Activated naive CD4-positive, alpha-beta T cell (primary cell): ENCODE measurements around the gene MPL.

Source experiments
- DNase-seq, 4 experiments: peaks; one replicate each; lab custom pipeline; 2025; lab: John Stamatoyannopoulos, UW

The MPL gene

GRCh38 chr1:43325381-43325780, 12.2 kb upstream of the MPL start:
- no peak for DNase-seq

- no peak for DNase-seq
These were observed 9.9 kb upstream of the MPL start for GRCh38 chr1:43327549-43328292.

- DNase-seq, result no peak
These were observed 7.4 kb upstream of the MPL start for GRCh38 chr1:43329995-43330751.

GRCh38 chr1:43331688-43332087, 5.9 kb upstream of the MPL start:
- DNase-seq, result no peak

GRCh38 chr1:43334453-43335205, 3.0 kb upstream of the MPL start:
- no peak for DNase-seq

- DNase-seq, result no peak
These were observed 383 bp downstream of the MPL start for GRCh38 chr1:43338001-43338400.

- no peak for DNase-seq
These were observed 2.1 kb downstream of the MPL start for GRCh38 chr1:43339584-43340232.

- DNase-seq, result no peak
These were observed 2.9 kb downstream of the MPL start for GRCh38 chr1:43340559-43340958.

GRCh38 chr1:43344267-43344850, 6.7 kb downstream of the MPL start:
- no peak for DNase-seq

- DNase-seq, result no peak
These were observed 7.5 kb downstream of the MPL start for GRCh38 chr1:43345120-43345519.

- no peak for DNase-seq
These were observed 9.0 kb downstream of the MPL start for GRCh38 chr1:43346636-43347035.

- no peak for DNase-seq
These were observed 10.8 kb downstream of the MPL start for GRCh38 chr1:43348343-43348808.

GRCh38 chr1:43348809-43349593, 11.4 kb downstream of the MPL start:
- DNase-seq, result peak in 2 of 4 experiments; percentile 11 to 50

- no peak for DNase-seq
These were observed 12.1 kb downstream of the MPL start for GRCh38 chr1:43349594-43350306.

- no peak for DNase-seq
These were observed 13.4 kb downstream of the MPL start for GRCh38 chr1:43350976-43351375.

- no peak for DNase-seq
These were observed 14.1 kb downstream of the MPL start for GRCh38 chr1:43351421-43352350.

- no peak for DNase-seq
These were observed 14.7 kb downstream of the MPL start for GRCh38 chr1:43352351-43352705.

- DNase-seq, result no peak
These were observed 15.3 kb downstream of the MPL start for GRCh38 chr1:43352881-43353280.

GRCh38 chr1:43354471-43354870, 16.9 kb downstream of the MPL start:
- DNase-seq, result no peak
